ENCODE results near the gene BRSK2.

Gene BRSK2

GRCh38 chr11:1470681-1471611 is 81.2 kb downstream of the BRSK2 start:
- no peak for DNase-seq

DNA sequence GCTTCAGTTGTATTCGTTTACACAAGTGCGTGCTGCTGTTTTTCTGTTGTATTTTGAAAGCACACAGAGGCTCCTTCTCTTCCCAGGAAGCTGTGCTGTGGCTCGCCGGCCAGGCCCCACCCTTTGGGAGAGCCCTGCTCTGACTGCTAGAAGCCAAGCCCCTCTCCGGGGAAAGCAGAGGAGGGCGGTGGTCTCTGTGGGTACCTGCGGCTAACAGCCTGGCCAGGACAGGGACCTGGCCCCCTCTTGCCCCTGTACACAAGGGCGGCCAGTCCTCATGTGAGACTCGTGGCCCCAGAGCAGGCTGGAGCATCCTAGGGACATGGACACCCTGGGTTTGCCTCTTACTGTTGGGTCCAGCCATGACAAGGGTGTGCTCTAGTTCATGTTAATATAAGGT is 82.0 kb downstream of the BRSK2 start:
- no peak for DNase-seq

DNA sequence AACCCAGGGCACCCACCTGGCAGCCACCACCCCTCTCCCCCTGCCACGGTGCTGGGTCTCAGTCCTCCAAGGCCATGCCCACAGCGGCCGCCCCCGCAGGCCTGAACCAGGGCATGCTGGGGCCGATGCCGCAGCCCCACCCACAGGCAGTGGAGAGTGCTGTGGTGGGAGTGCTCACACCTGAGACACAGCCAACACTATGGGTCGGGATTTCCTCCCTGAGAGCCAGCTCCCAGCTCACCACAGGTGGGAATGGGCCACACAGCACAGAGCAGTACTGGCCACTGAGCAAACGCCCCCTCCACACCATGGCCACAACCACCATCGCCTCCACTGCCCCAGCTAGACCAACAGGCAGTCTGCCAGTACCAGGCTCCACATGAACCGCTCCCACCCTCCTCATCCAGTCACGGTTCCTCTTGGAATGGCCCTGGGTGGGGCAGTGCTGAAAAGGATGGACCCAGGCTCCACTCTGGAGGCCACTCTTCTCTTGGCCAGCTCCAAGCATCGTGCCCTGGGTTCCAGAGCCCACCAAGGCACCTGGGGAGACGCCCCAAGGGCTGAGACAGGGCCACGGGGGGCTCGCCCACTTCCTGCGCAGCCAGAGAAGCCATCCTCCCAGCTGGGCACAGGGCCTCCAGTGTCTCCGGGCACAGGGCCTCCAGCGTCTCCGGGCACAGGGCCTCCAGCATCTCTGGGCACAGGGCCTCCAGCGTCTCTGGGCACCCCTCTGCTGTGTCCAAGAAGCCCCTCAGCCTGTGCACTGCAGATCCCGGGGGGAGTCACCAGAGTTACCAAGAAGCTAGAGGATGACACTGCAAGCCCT is 82.7 kb downstream of the BRSK2 start:
- DNase-seq = no peak

DNA sequence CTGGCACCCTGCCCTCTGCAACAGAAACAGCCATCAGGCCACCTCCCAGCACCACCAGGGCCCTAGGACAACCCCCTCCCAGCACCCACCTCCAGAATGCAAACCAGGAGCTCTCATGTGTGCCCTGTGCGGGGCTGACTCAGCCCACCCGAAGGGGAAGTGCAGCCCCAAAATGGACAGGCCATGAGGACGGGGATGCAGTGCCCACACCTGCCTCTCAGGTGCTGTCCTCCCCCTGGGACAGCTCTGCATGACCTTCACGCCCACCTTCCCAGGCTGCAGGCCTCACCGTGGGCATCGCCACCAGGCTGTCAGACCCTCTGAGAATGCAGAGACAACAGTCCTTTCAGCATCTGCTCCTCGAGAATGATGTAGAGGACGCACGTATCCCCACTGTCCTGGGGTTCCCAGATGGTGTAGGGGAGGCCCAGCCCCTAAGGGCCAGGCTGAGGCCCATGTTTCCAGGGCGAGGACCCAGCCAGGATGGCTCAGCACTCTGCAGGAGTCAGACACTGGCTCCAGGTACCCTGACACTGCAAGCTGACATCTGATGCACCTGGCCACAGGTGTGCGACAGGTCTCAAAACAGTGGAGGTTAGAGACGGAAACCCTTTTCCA is 83.4 kb downstream of the BRSK2 start:
- DNase-seq = no peak

GRCh38 chr11:1473786-1474185 is 84.1 kb downstream of the BRSK2 start:
- DNase-seq = no peak

DNA sequence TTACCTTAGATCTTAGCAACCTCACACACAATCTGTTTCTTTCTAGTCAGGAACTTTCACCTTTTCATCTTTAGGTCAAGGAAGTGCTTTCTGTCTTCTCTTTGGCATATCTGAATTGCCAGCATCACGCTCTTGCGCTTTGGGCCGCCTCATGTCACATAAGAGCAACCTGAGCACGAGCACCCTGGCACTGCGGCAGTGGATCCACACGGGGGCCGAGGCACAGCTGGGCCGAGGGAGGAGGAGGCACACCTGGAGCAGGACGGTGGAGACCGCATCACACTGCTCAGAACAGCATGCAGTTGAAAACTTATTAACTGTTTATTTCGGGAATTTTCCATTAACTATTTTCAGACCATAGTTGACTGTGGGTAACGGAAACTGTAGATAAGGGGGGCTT is 86.1 kb downstream of the BRSK2 start:
- no peak for DNase-seq

DNA sequence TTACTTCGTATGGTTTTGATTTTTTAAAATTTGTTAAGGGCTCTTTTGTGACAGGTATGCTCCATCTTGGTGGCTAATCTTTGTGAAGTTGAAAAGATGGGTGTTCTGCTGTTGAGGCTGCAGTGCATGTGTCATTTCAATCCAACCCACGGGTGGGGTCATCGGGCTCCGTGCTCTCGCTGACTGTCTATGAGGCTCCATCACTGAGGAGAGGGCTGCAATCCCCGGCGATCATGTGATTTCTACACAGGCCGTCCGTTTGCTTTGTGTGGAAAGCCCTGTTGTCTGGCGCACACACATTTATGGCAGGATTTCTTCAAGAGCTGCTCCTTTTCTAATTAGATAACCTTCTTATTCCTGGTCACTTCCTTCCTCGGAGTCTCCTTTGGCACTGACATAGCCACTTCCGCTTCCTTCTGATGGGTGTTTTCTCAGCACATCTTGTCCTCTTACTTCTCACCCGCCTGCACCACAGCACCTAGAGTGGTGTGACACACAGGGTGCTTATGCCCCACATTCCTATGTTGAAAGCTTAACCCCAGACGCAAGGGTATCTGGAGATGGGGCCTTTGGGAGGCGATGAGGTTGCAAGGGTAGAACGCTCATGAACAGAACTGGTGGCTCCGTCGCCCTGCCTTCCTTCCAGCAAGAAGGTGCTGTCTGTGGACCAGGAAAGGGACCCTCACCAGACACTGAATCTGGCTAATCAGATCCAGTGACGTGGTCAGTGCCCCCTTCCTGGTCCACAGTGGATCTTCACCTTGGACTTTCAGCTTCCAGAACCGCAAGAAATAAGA is 87.4 kb downstream of the BRSK2 start:
- DNase-seq = no peak

DNA sequence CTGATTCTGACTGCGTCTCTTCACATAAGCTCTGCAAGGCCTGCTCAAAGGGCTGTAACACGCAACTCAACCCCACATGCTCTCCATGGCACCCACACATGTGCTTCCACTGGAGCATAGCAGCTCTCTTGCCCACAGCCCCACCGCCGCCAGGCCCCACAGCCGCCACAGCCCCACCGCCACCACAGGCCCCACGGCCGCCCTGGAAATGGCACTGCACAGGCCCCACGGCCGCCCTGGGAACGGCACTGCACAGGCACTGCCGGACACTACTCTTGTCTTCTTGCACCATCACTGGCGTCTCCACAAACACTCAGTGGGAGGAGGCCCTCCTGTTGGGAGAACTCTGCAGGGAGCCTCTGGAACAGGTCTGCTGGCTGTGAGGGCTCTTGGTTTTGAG is 88.3 kb downstream of the BRSK2 start:
- no peak for DNase-seq

DNA sequence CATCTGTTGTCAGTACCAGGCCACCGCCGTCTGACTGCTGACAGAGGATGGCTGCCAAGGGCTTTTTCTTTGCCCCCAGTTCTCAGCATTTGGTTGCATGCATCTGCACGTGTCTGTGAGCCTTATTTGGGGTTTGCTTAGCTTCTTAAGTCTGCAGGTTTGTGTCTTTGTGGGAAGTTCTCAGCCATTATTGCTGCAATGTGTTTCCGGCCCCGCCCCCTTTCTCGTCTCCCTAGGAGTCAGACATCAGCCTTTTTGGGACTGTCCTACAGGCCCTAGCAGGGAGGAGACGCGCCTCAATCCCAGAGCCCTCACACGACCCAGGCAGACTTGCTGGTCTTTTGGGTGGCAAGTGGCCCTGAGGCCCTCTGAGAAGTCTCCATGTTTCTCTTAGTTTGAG is 88.8 kb downstream of the BRSK2 start:
- DNase-seq = no peak

- DNase-seq = no peak
Observed at GRCh38 chr11:1479006-1479677, 89.4 kb downstream of the BRSK2 start.

GRCh38 chr11:1479678-1480118 is 90.0 kb downstream of the BRSK2 start:
- no peak for DNase-seq

- DNase-seq = no peak
Observed at GRCh38 chr11:1480191-1480554, 90.4 kb downstream of the BRSK2 start.

DNA sequence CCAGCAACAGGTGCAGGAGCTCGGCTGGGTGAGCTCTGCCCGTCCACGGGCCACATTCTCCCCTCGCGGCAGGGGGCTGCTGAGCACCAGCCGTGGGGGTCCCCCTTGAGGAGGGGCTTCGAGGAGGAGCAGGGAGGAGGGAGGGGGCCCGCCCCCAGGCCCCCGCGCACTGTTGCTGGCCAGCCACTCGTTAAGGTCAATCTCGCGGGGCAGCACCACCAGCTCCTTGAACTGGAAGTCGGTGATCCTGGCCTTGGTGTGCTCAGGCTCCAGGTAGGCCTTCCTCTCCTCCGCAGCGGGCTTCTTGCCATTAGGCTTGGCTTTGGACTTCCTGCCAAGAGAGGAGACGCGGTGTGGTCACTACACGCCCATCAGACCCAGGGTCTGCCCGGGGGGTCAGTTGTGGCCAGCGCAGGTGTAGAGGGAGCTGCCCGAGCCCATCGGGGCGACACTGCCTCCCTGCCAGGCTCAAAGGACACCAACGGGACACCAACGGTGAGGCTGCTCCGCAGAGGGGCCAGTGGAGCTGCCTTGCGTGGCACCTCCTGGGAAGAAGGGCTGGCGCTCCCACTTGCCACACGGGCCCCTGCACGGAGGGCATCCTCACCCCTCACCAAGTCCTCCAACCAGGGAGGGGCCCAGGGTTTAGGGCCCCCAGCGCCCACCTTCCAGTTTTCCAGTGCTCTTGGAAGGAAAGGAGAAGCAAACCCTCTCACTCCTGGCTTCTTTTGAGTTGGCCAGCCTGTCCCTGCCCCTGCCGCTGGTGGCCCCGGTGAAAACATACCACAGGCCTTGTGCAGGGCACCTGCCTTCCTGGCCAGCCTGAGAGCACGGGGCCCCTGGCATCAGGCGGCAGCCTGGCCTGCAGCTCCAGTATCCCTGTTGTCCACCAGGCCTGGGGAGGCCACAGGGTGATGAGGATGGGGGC is 91.1 kb downstream of the BRSK2 start:
- DNase-seq = no peak

DNA sequence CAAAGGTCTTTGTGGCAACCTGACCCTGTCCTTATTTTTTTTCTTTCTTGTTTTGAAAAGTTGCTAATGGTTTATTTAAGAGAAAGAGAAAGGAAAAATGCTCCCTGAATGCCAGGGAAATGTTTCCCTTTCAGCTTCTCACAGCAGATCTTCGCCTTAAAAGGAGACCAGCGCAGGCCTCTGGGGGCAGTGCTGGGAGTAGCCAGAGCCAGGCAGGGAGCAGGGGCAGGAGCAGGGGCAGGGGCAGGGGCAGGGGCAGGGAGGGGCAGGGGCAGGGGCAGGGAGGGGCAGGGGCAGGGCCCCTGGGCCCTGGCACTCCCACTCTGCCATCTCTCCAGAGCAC is 91.7 kb downstream of the BRSK2 start:
- no peak for DNase-seq

DNA sequence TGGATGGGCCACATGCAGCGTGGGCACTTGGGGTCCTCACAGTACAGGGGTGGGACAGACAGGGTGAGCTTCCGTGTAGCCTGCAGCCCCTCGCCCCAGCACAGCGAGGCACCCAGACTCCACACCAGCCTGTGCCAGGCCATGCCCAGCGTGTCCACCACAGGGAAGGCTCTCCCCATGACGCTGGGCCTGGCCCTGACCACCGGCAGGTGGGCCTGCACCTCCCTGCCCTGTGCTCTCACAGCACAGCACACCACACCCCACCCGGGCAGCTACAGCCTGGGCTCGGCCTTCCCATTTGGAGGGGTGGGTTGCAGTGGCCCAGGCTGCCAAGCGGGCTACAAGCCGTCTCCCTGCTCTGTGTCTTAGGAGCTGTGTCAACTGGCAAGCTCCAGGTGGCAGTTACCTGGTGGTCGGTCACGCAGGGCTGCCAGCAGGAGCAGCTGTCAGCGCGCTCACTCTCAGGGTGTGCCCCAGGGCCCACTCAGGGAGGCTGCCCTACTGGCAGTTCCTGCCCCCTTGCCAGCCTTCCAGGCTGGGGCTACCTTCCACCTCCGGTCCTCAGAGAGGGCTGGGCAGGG is 92.2 kb downstream of the BRSK2 start:
- DNase-seq = no peak

GRCh38 chr11:1482581-1483444 is 93.1 kb downstream of the BRSK2 start:
- no peak for DNase-seq

DNA sequence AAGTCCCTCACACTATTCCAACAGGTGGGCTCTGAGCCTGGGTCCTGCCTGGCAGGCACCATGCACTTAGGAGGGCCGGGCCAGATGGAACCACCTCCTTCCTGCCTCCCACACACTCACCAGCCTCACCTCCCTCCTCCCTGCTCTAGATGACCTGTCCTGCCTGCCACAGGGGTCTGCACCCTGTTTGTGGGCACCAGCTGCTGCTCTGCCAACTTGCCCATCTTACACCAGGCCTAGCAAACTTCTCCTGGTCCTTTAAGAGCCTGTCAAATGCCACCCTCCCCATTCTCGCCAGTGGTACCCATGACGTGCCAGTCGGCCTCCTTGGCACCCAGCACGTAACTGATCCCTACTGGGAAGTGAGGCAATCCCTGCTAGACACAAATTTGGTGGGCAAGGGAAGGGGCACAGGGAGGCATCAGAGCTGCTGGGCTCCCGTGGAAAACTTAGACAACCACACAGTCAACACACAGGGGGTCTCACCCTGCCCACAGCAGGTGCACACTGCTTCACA is 93.8 kb downstream of the BRSK2 start:
- no peak for DNase-seq

- DNase-seq = no peak
Observed at GRCh38 chr11:1484061-1484671, 94.4 kb downstream of the BRSK2 start.

All from NCI-H526 treated with DMSO at 0.1 percent for 48 hours (cell line).